ENCODE measurements around the gene HNRNPUL1.
A peak's percentile ranks its signal among the peaks of the same experiment; 100 is the strongest.
"Not testable (repeated sequence)": the region's sequence is repeated elsewhere in the genome, so short reads cannot be mapped to it uniquely, and the experiment has no call there.

Gene HNRNPUL1

DNA sequence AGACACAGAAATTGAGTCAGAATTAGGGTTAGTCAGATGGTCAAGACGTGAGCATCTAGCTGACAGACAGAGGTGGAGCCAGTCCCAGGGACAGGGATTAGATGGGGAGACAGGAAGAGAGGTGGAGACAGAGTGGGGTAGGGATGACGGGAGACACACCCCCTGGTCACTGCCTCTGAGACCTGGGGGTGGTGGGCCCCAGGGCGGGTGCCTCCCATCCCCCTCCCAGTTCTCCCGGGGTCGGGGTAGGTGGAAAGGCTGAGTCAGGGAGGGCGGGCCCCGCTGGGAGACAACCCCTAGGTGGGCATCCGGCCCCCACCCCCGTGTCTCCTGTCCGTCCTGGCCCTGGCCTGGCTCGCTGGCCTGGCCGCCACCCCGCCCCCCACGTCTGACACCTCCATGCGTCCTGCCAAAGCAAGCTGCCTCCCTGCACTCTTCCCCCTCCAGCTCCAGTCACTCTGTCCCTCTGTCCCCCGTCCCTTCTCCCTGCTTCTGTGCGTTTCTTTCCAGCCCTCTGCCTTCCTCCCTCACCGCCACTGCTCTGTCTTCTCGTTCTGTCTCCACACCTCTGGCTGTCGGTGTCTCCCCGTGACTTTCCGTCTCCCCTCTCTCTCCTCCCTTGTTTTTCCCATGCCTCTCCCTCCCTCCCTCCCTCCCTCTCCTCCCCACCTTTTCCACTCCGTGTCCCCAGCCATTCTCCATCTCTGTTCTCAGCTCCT lies 60.9 kb downstream of the HNRNPUL1 start:
- DNase-seq (ENCODE audit: low read depth in 1 of 2, low spot score in 1 of 2), result no peak

DNA sequence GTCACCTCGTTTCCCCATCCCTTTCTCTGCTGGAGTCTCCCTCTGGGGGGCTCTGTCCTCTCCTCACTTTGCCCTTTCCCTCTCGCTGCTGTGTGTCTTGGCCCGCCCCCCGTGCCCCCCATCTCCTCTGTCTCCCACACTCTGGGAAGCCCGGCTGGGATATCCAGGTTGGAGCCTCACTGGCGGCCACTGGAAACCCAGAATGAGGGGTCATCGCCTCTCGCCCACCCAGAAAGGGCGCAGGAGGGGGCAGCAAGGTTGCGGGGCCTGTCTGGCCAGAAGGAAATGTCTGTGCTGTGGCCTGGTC lies 61.4 kb downstream of the HNRNPUL1 start:
- no peak for DNase-seq (ENCODE audit: low read depth in 1 of 2, low spot score in 1 of 2)

DNA sequence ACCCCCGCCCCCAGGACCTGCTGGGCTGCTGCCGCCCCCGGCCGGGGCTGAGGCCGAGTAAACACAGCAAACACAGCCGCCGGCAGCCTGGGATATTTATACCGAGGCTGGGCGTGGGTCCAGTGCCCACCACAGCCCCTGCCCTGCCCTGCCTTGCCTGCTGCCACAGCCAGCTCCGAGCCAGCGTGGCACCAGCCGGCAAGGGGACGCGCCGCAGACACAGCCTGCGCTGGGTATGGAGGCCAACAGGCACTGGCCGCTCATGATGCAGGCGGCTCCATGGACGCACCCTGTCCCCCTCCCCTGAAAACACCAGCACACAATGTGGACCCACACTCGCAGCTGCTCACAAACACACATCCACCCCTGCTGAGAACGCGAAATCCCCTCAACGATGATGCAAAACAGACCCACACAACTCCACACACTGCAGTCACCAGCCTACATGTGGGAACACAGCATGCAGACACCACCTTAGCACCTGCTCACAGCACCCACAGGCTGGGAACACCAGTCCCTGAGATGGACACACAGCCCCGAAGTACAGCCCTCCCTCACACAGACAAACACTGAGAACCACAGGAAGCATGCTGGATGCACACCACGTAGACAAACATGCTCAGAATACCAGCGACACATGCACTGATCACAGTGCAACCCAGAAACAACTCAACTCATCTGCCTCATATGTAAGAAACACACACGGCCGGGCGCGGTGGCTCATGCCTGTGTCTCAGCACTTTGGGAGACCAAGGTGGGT lies 62.0 kb downstream of the HNRNPUL1 start:
- DNase-seq (ENCODE audit: low read depth in 1 of 2, low spot score in 1 of 2), result no peak

DNA sequence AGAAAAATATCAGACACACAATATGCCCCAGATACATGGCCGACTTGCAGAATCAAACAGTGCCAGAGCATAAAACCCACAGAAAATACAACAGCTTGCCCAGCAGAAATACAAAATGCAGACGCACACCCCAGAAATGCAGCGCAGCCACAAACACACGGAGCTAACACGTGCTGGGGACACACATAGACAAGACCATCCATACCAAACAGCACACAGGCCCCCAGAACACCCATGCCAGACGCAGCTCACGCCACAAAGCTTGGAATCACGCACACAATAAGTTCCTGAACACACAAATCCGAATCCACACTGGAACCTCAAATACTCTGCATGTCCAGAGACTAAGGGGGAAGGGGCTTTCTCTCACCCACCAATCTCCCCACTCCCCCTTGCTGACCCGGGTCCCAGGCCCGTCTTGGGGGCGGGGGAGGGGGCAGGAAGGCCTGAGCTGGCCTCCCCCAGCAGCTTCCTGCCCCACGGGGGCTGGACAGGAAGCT lies 63.0 kb downstream of the HNRNPUL1 start:
- no peak for DNase-seq (ENCODE audit: low read depth in 1 of 2, low spot score in 1 of 2)

DNA sequence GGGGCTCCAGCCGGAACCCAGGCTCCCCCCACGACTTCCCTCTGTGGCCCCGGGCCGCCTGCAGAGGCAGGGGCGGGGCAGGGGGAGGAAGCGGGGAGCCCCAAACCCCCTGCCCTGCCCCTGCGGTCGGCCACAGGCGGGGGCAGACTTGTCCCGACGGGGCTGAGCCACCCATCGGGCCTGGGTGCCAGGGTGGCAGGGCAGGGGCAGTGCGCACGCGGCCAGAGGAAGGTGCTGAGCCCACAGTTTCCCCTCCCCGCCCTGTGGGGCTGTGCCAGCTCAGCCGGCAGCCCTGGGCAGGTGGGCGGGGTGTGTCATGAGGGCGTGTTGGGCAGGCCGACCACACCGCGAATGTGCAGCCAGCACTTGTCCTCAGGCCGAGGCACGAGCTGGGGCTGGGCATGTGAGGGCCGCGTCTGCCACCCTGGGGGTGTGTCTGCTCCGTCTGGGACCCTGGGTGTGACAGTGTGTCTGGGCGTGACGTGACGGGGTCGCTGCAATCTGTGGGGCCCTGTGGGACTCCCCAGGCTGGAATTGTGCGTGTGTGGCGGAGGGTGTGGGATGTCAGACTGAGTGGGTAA lies 63.5 kb downstream of the HNRNPUL1 start:
- DNase-seq (ENCODE audit: low read depth in 1 of 2, low spot score in 1 of 2), result peak in 1 of 2 donors; percentile 45

DNA sequence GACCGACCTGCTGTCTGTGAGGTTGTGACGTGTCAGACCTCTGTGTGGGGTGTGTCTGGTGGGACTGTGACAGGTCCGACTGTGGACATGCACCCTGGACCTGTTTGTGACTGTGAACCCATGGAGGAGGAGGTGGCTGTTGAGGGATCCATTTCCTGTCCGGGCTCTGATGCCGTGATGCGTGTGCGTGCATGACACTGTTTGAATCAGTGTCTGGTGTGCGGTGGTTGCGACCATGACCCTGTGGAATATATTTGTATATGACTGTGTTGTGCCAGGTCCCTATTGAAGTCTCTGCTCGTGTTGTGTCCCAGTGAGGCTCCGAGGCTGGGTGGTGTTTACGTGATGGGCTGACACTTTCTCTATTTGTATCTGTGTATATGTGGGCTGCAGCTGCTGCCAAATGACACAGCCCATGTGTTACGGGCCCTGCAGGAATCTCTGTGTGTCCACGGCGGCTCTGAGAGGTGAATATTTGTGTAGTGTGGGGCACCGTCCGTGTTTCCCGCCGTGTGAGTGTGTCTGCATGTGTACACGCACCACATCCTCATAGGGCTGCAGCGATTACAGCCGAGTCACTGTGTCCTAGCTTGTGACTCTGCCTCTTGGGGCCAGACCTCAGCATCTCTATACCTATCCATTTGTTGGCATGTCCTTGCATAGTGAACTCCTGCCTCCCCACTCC lies 64.1 kb downstream of the HNRNPUL1 start:
- peak in 1 of 2 donors; percentile 69 for DNase-seq (ENCODE audit: low read depth in 1 of 2, low spot score in 1 of 2)

DNA sequence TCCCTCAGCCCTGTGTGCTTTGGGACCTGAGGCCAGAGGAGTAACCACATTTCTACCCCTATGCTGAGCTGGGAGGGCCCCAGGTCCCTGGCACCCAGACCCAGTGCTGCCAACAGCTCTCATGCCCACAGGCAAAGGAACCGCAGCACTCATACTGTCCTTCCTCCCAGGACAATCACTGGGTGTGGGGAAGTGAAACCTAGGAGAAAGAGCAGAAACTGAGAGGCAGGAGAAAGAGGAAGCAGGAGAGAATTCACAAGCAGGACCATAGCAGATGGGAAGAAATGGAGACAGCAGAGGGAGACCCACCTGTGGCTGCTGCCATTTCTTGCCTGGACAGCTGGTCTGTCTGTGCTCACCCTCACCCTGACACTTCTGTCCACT lies 64.7 kb downstream of the HNRNPUL1 start:
- DNase-seq (ENCODE audit: low read depth in 1 of 2, low spot score in 1 of 2), result no peak

DNA sequence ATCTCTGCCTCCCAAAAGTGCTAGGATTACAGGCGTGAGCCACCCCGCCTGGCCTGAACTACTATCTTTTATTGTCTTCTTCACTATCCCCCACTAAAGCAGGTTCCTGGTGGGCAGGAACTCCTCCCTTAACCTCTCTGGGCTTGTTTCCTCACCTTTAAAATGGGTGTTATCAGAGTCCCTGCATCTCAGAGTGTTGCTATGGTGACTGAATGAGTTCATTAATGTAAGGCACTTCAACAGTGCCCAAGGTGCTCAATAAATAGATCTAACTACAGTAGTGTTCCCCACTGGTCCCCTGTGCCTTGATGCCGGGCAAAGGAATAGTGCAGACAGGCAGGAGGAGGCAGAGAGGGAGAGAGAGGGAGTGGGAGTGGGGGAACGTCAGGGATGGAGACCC lies 66.3 kb downstream of the HNRNPUL1 start:
- no peak for DNase-seq (ENCODE audit: low read depth in 1 of 2, low spot score in 1 of 2)

DNA sequence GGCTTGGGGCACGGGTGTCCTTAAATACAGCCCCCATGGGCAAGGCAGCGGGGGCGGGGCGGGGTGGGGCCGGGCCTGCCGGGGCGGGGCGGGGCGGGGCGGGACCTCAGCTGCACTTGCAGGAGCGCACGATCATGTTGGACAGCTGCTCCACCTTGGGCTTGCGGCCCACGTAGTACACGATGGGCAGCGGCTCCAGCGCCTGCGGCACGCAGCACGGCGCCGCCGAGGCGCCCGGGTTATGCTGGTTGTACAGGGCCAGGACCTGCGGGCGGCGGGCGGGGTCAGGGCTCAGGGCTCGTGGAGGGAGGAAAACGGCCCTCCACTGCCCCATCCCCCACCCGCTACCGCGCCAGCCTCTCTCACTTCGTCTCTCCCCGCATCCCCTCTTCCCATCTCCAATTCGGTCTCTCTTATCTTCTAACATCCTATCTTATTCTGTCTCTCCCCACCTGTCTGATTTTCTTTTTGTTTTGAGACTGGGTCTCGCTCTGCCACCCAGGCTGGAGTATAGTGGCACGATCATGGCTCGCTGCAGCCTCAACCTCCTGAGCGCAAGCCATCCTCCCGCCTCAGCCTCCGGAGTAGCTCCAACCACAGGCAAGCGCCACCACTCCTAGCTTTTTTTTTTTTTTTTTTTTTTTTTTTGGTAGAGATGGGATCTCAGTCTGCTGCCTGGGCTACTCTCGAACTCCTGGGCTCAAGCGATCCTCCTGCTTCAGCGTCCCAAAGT lies 66.9 kb downstream of the HNRNPUL1 start:
- DNase-seq (ENCODE audit: low read depth in 1 of 2, low spot score in 1 of 2), result no peak

DNA sequence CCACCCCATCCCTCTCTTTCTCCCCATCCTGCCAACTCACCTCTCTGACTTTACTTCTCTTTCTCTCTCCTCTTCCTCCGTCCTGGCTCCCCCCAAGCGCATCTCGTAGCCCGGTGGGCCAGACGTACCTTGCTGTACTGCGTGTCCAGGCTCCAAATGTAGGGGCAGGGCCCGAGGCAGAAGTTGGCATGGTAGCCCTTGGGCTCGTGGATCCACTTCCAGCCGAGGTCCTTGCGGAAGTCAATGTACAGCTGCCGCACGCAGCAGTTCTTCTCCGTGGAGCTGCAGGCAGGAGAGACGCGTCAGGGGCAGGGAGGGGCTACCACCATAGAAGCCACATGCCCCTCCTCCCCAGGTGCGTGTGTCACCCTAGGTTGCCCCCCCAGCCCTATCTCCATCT lies 67.8 kb downstream of the HNRNPUL1 start:
- no peak for DNase-seq (ENCODE audit: low read depth in 1 of 2, low spot score in 1 of 2)

DNA sequence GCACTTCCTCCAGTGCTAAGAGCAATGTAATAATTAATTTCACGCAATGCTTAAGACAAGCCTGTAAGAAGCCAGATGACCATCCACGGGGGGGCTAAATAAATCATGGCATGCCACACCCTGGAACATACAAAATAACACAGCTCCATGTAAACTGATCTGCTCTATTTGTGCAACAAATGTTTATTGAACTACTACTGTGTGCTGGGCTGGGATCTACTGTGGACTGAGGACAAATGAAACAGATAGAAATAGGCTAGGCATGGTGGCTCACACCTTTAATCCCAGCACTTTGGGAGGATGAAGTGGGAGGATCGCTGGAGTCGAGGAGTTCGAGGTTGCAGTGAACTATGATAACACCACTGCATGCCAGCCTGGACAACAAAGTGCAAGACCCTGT lies 68.3 kb downstream of the HNRNPUL1 start:
- no peak for DNase-seq (ENCODE audit: low read depth in 1 of 2, low spot score in 1 of 2)

DNA sequence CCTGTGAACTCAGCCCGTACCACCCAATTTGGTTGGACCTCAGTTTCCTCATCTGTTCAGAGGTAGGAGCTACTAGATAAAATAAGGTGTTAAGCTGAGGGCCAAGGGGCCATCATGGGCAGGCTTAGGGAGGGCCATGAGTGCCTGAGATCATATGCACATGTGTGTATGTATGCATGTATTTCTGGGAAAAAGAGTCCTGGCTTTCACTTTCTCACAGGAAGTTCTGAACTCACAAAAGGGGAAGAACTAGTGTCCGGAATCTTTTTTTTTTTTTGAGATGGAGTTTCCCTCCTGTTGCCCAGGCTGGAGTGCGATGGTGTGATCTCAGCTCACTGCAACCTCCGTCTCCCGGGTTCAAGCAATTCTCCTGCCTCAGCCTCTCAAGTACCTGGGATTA lies 70.6 kb downstream of the HNRNPUL1 start:
- no peak for DNase-seq (ENCODE audit: low read depth in 1 of 2, low spot score in 1 of 2)

DNA sequence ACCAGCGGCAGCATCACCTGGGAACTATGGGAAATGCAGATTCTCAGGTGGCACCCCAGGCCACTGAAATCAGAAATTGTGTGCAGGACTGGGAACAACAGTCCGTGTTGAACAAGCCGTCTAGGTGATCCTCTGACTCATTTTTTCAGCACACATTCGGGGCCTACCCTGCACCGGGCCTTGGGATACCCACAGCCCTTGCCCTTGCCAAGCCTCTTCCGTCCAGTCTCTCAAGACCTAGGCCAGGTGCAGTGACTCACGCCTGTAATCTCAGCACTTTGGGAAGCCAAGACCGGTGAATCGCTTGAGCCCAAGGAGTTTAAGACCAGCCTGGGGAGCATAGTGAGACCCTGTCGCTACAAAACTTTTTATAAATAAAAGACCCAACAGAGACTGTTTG lies 71.3 kb downstream of the HNRNPUL1 start:
- no peak for DNase-seq (ENCODE audit: low read depth in 1 of 2, low spot score in 1 of 2)

DNA sequence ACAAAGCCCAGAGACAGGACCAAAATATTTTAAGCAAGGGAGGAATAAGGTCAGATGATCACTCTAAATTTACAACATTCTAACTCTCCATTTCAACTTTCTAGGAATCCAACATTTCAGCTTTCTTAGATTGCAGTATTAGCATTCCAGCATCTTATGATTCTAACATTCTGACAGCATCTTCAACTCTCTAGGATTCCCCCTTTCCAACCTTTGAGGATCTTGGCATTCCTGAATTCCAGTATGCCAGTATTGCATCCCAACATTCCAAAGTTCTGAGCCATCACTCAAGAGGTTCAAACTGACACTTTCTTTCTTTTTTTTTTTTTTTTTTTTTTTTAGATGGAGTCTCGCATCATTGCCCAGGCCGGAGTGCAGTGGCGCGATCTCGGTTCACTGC lies 75.8 kb downstream of the HNRNPUL1 start:
- DNase-seq (ENCODE audit: low read depth in 1 of 2, low spot score in 1 of 2), result no peak

DNA sequence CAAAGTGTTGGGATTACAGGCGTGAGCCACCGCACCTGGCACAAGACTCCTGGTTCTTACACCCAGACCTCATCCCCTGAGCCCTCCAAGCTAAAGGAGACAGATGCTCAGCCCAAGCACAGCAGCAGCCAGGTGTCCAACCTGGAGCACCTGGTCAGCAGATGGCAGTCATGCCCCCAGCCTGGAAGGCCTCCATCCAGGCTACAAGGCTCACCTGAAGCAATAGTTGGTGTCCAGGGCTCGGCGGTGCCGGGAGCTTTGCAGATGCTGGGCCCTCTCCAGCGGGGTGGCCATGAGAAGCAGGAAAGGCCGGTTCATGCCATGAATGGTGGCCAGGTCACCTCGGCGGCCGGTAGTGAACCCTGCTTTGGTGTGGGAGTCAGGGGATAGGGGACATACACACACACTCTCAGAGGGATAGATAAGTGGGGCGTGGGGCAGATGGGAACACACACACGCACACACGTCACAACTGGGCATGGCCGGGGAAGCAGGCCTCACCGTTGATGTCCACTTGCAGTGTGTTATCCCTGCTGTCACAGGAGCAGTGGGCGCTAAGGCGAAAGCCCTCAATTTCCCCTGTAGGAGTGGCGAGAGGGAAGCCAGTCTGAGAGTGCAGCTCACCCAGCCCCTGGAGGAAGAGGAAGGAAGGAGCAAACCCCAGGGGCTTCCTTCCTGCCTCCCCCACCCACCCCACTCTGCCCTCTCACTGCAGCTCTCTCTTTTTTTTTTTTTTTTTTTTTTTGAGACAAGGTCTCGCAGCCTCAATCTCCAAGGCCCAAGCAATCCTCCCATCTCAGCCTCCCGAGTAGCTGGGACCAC lies 77.7 kb downstream of the HNRNPUL1 start:
- no peak for DNase-seq (ENCODE audit: low read depth in 1 of 2, low spot score in 1 of 2)

DNA sequence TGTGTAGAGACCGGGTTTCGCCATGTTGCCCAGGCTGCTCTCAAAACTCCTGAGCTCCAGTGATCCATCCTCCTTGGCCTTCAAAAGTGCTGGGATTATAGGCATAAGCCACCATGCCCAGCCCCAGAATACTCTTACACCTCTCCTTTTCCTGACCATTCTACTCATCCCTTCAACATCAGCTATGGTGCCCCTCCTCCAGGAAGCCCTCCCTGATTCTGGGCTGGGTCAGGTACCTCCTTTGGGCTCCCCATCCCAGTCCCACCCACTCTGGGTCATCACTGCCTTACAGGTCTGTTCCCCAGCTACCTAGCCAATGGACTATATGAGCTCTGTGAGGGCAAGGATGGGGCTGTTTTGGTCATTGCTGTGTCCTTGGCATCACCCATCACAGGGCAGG lies 80.0 kb downstream of the HNRNPUL1 start:
- DNase-seq (ENCODE audit: low read depth in 1 of 2, low spot score in 1 of 2), result no peak

DNA sequence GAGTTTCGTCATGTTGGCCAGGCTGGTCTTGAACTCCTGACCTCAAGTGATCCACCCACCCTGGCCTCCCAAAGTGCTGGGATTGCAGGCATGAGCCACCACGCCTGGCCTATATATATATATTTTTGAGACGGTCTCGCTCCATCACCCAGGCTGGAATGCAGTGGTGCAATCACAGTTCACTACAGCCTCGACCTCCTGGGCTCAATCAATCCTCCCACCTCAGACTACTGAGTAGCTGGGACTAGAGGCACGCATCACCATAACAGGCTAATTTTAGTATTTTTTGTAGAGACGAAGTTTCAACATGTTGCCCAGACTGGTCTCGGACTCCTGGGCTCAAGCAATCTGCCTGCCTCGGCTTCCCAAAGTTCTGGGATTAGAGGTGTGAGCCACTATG lies 82.7 kb downstream of the HNRNPUL1 start:
- DNase-seq (ENCODE audit: low read depth in 1 of 2, low spot score in 1 of 2), result not testable (repeated sequence)

DNA sequence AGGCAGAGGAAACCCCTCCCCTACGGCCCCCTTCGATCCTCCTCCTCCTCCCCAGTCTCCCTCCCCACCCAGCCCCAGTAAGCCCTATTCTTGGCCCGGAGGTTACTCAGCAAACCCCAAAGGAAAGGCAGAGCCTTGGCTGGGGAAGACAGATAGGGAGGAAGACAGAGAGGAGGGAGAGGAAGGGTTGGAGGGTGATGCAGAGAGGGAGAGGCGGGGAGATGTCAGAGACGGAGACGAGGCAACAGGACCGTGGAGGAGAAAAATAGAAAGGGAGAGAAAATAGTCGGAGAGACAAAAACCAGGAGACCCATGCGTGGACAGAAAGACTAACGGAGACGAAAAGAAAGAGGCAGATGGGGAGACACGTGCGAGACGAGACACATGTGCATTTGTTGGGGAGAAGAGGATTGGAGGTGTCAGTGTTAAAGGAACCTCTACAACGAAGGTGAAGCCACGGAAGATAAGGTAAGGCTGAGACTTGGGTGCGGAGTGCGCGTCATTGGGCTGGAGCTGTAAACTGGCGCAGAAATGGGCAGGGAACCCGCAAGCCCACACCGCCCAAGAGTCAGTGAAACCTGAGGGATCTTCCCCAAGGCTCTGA lies 86.7 kb downstream of the HNRNPUL1 start:
- DNase-seq (ENCODE audit: low read depth in 1 of 2, low spot score in 1 of 2), result no peak

DNA sequence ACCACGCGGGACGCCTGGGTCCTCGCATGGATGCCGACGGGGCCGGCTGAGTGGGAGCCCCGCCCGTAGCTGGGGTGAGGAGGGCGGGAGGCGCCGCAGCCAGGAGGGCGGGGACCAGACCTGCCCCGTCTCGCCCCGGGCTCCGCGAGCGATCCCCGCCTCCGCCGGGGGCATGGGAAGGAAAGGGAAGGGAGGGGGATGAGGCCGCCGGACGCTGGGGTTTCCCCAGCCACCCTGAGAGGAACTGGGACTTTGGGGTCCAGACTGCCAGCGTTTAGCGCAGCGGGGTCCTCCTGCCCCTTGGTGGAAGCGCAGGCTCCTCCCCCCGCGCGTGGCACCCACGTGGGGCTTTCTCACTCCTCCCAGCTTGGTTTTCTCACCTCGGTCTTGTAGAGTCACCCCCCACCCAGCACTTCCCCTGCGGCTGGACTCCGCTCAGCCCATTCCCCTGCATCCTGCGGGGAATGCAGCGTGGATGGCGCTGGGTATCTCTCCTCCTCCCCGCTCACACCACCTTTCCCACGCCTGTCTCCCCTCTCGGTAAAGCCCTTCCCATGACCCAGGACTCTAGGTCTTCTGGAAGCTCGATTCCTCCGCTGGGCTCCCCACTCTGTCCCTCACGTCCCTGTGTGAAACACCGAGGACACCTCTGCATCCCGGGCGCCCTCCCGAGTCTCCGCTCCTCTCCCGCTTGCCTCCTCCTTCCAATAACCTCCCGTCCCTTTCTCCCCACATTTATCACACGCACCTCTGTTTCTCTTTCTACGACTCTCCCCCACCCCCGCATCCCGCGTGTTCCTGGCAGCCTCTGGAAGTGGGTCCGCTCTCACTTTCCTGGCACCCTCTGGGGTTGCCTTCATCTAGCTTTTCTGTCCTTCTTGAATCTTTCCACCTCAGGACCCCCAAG lies 87.4 kb downstream of the HNRNPUL1 start:
- DNase-seq (ENCODE audit: low read depth in 1 of 2, low spot score in 1 of 2), result peak; percentile 64 to 81
